H1 (cell line): Measurements from ENCODE around the gene COX18. TPM values are rescaled to one million over a fixed set of nuclear protein-coding genes. Genes with fewer than 3 reads are reported as not detected.

ENCODE experiments used
- CTCF ChIA-PET: fragments of 300-600 bp; sonication (Branson Sonifier 250); formaldehyde crosslinking; loops from one replicate; lab custom pipeline; 2021; ENCODE audit not compliant: partially characterized antibody; lab: Charles Lee
- POLR2A ChIA-PET: fragments of 300-600 bp; sonication (Branson Sonifier 250); formaldehyde crosslinking; loops from one replicate; lab custom pipeline; 2021; ENCODE audit warnings: inconsistent platforms; ENCODE audit not compliant: partially characterized antibody; lab: Charles Lee
- DNase-seq, 2 experiments: peaks; one replicate each; pipeline versions ENCODE4 v3.0.0 to v3.0.0-alpha.2; 2010 to 2022; ENCODE audit warnings: low spot score in 2 of 2, low read depth in 1 of 2, mixed read lengths in 1 of 2
- FAIRE-seq: peaks from 2 replicates; lab custom pipeline; 2011; peaks lifted over from hg19 to GRCh38; lab: Jason Lieb, UNC
- H2AFZ ChIP-seq: 2 replicates; pipeline ENCODE4 v1.8.1; 2012; ENCODE audit warnings: low read length, inconsistent platforms
- H2AK5ac ChIP-seq: 2 replicates; pipeline ENCODE4 v1.6.1; 2013; ENCODE audit warnings: low read depth, low read length
- H2BK120ac ChIP-seq: replicated peaks from 2 replicates; pipeline ENCODE3; 2013; ENCODE audit warnings: low read depth, low read length, inconsistent platforms
- H2BK12ac ChIP-seq: 2 replicates; pipeline ENCODE4 v1.6.1; 2013; ENCODE audit warnings: low read depth, low read length
- H2BK15ac ChIP-seq: 2 replicates; pipeline ENCODE4 v1.6.1; 2013; ENCODE audit warnings: low read length
- H2BK20ac ChIP-seq: 2 replicates; pipeline ENCODE4 v1.6.1; 2013; ENCODE audit warnings: low read length
- H2BK5ac ChIP-seq: 2 replicates; pipeline ENCODE4 v1.6.1; 2013; ENCODE audit warnings: low read depth, low read length
- H3K14ac ChIP-seq: 2 replicates; pipeline ENCODE4 v1.6.1; 2013; ENCODE audit warnings: inconsistent platforms; ENCODE audit not compliant: insufficient read length
- H3K18ac ChIP-seq: 2 replicates; pipeline ENCODE4 v1.6.1; 2013; ENCODE audit warnings: low read length; ENCODE audit errors: extremely low read depth
- H3K23ac ChIP-seq: 2 replicates; pipeline ENCODE4 v1.6.1; 2013; ENCODE audit warnings: inconsistent platforms; ENCODE audit not compliant: insufficient read length
- H3K23me2 ChIP-seq: 2 replicates; pipeline ENCODE4 v1.6.1; 2013; ENCODE audit warnings: low read depth, low read length
- H3K27ac ChIP-seq: 2 replicates; pipeline ENCODE4 v1.6.1; 2011; ENCODE audit warnings: low read depth, low read length, inconsistent platforms
- H3K27me3 ChIP-seq, 4 experiments: replicated peaks in 1 of 4; 1 replicate in 1 of 4; 2 replicates in 3 of 4; pipeline versions ENCODE4 v1.6.1 to v1.8.1; 2011 to 2013; ENCODE audit warnings: low read length in 3 of 4, mild to moderate bottlenecking in 3 of 4, inconsistent platforms in 2 of 4, mixed read lengths in 2 of 4, moderate library complexity in 1 of 4; ENCODE audit not compliant: control insufficient read depth in 3 of 4, insufficient read depth in 3 of 4; ENCODE audit errors: extremely low read depth in 1 of 4
- H3K36me3 ChIP-seq, 4 experiments: 2 replicates each; pipeline versions ENCODE4 v1.6.1 to v1.8.1; 2011 to 2013; ENCODE audit warnings: mild to moderate bottlenecking in 4 of 4, low read length in 3 of 4, moderate library complexity in 2 of 4, control low read depth in 1 of 4, inconsistent platforms in 1 of 4; ENCODE audit not compliant: insufficient read depth in 4 of 4, control insufficient read depth in 2 of 4
- H3K4ac ChIP-seq: replicated peaks from 2 replicates; pipeline ENCODE3; 2013; ENCODE audit warnings: low read length, low read depth, mixed read lengths, inconsistent platforms; ENCODE audit not compliant: insufficient read length
- H3K4me1 ChIP-seq, 4 experiments: replicated peaks in 1 of 4; 1 replicate in 1 of 4; 2 replicates in 3 of 4; pipeline versions ENCODE4 v1.6.1 to v1.8.1; 2011 to 2013; ENCODE audit warnings: low read length in 3 of 4, inconsistent platforms in 2 of 4, mixed read lengths in 1 of 4; ENCODE audit not compliant: insufficient read depth in 4 of 4, control insufficient read depth in 3 of 4
- H3K4me2 ChIP-seq, 2 experiments: 2 replicates each; pipeline versions ENCODE4 v1.6.1 to v1.8.1; 2011 to 2013; ENCODE audit warnings: low read depth in 2 of 2, low read length in 2 of 2, control low read depth in 1 of 2, inconsistent platforms in 1 of 2, mild to moderate bottlenecking in 1 of 2; ENCODE audit not compliant: insufficient read depth in 1 of 2
- H3K4me3 ChIP-seq, 4 experiments: fragments of 200-600, 300-600 bp in 1 of 4; sonication (generic), shearing (Covaris generic), sonication (Bioruptor Twin) in 1 of 4; 2 replicates each; pipeline versions ENCODE4 v1.5.1 to v1.8.1; 2011 to 2016; ENCODE audit warnings: low read length in 4 of 4, low read depth in 3 of 4, control low read depth in 2 of 4, inconsistent platforms in 2 of 4, mild to moderate bottlenecking in 2 of 4, mixed read lengths in 1 of 4, moderate library complexity in 1 of 4; ENCODE audit not compliant: insufficient read depth in 2 of 4; ENCODE audit errors: extremely low read depth in 1 of 4
- H3K56ac ChIP-seq: replicated peaks from 2 replicates; pipeline ENCODE3; 2013; ENCODE audit warnings: low read depth, mild to moderate bottlenecking, mixed read lengths, low read length, inconsistent platforms; ENCODE audit not compliant: insufficient read length
- H3K79me1 ChIP-seq: 2 replicates; pipeline ENCODE4 v1.6.1; 2013; ENCODE audit warnings: low read depth, low read length, control low read depth
- H3K79me2 ChIP-seq, 2 experiments: 2 replicates each; pipeline versions ENCODE4 v1.6.1 to v1.8.1; 2012 to 2013; ENCODE audit warnings: low read length in 2 of 2, mild to moderate bottlenecking in 2 of 2, inconsistent platforms in 1 of 2; ENCODE audit not compliant: insufficient read depth in 2 of 2, control insufficient read depth in 1 of 2
- H3K9ac ChIP-seq, 4 experiments: replicated peaks in 1 of 4; 1 replicate in 1 of 4; 2 replicates in 3 of 4; pipeline versions ENCODE4 v1.6.1 to v1.8.1; 2011 to 2013; ENCODE audit warnings: low read depth in 3 of 4, low read length in 3 of 4, control low read depth in 2 of 4, mild to moderate bottlenecking in 2 of 4, moderate library complexity in 2 of 4, inconsistent platforms in 1 of 4; ENCODE audit errors: extremely low read depth in 1 of 4
- H3K9me3 ChIP-seq, 2 experiments: 2 replicates each; pipeline versions ENCODE4 v1.6.1 to v1.8.1; 2012 to 2013; ENCODE audit warnings: mild to moderate bottlenecking in 2 of 2, moderate library complexity in 2 of 2, control low read depth in 1 of 2, inconsistent platforms in 1 of 2, low read depth in 1 of 2, low read length in 1 of 2, mixed read lengths in 1 of 2; ENCODE audit not compliant: insufficient read depth in 2 of 2
- H4K20me1 ChIP-seq, 2 experiments: replicated peaks in 1 of 2; 2 replicates each; pipeline versions ENCODE3 to v1.8.1; 2011 to 2013; ENCODE audit warnings: inconsistent platforms in 2 of 2, low read length in 2 of 2, mild to moderate bottlenecking in 1 of 2; ENCODE audit not compliant: insufficient read depth in 2 of 2, control insufficient read depth in 1 of 2
- H4K5ac ChIP-seq: 2 replicates; pipeline ENCODE4 v1.6.1; 2013; ENCODE audit warnings: low read length, low read depth, mixed read lengths, inconsistent platforms; ENCODE audit not compliant: insufficient read length
- H4K8ac ChIP-seq: 2 replicates; pipeline ENCODE4 v1.8.0; 2013; ENCODE audit warnings: mild to moderate bottlenecking, moderate library complexity, low read length, inconsistent platforms; ENCODE audit not compliant: insufficient read depth; ENCODE audit errors: extremely low read depth
- H4K91ac ChIP-seq: replicated peaks from 2 replicates; pipeline ENCODE3; 2013; ENCODE audit warnings: low read length, mixed read lengths, inconsistent platforms; ENCODE audit not compliant: insufficient read length
- ASH2L ChIP-seq: fragments of 200-600, 300-600 bp; sonication (generic); IDR thresholded peaks from one replicate; pipeline ENCODE4 v1.7.1; 2017; ENCODE audit warnings: low read length
- CREB1 ChIP-seq: IDR thresholded peaks from 2 replicates; pipeline ENCODE4 v1.6.1; 2012; ENCODE audit warnings: inconsistent platforms
- EGR1 ChIP-seq: IDR thresholded peaks from 2 replicates; pipeline ENCODE4 v1.6.1; 2011; ENCODE audit warnings: low read depth, low read length, borderline replicate concordance
- FOSL1 ChIP-seq: IDR thresholded peaks from 2 replicates; pipeline ENCODE4 v1.6.1; 2011; ENCODE audit warnings: mild to moderate bottlenecking, low read depth, low read length, moderate library complexity; ENCODE audit not compliant: insufficient read depth
- KDM4A ChIP-seq: IDR thresholded peaks from one replicate; pipeline ENCODE4 v1.7.1; 2012; ENCODE audit warnings: low read depth, mild to moderate bottlenecking, moderate library complexity, low read length, inconsistent platforms; ENCODE audit not compliant: severe bottlenecking
- PHF8 ChIP-seq: fragments of 200-600 bp; sonication (generic); conservative IDR thresholded peaks from 2 replicates; pipeline ENCODE4 v1.7.1; 2012; ENCODE audit warnings: low read depth, mild to moderate bottlenecking, inconsistent platforms, low read length, moderate library complexity
- POLR2A ChIP-seq, 2 experiments: IDR thresholded peaks; 1 replicate in 1 of 2; 2 replicates in 1 of 2; pipeline ENCODE4 v1.6.1; 2011; ENCODE audit warnings: low read depth in 2 of 2, low read length in 2 of 2, mild to moderate bottlenecking in 2 of 2; ENCODE audit errors: control extremely low read depth in 1 of 2
- SAP30 ChIP-seq: fragments of 300-600 bp; sonication (generic); IDR thresholded peaks from 2 replicates; pipeline ENCODE4 v1.7.1; 2012; ENCODE audit warnings: low read length, moderate library complexity, mild to moderate bottlenecking, inconsistent platforms; ENCODE audit not compliant: insufficient read depth, insufficient replicate concordance
- SIN3A ChIP-seq, 2 experiments: IDR thresholded peaks in 1 of 2; conservative IDR thresholded peaks in 1 of 2; 2 replicates each; pipeline ENCODE4 v1.6.1; 2011 to 2012; ENCODE audit warnings: low read length in 2 of 2, improper control_type of control experiment in 1 of 2, low read depth in 1 of 2, mild to moderate bottlenecking in 1 of 2
- SUZ12 ChIP-seq: fragments of 200-600 bp; sonication (generic); IDR thresholded peaks from 2 replicates; pipeline ENCODE4 v1.6.1; 2012; ENCODE audit warnings: mild to moderate bottlenecking, inconsistent platforms, low read length, moderate library complexity, mixed read lengths
- WGBS, 2 experiments: shearing (Covaris generic) in 1 of 2; methylation state at CpG; one replicate each; pipeline versions ENCODE4 v1.1.6 to v1.1.7; 2013 to 2015; ENCODE audit warnings: low lambda C conversion rate in 2 of 2, mixed read lengths in 2 of 2, inconsistent platforms in 1 of 2, low coverage in 1 of 2, missing lambda C conversion rate in 1 of 2; ENCODE audit not compliant: insufficient replicate concordance in 2 of 2, insufficient coverage in 1 of 2, insufficient read length in 1 of 2; ENCODE audit errors: extremely low coverage in 1 of 2, missing lambda C conversion rate in 1 of 2; 5-methylcytosine and 5-hydroxymethylcytosine counted together
- polyA plus RNA-seq, 7 experiments: library from polyadenylated mRNA; depleted of rRNA in 3 of 7; stranded (reverse) in 5 of 7; unstranded in 2 of 7; fragments of >200 nt in 5 of 7; fragments of 200-250 nt in 2 of 7; gene quantifications; 1 replicate in 5 of 7; 2 replicates in 1 of 7; 4 replicates in 1 of 7; pipeline versions ENCODE4 v1.2.1 to v1.2.3, GENCODE V29; 2011 to 2013; ENCODE audit warnings: missing spikeins in 2 of 7, mixed read lengths in 2 of 7
- total RNA-seq: library from RNA; stranded (reverse); fragmentation: NEBNext Ultra II Directional; extraction: Animal tissue kit (Norgen Biotek cat#: 25700); gene quantifications from 2 replicates; pipeline ENCODE4 v1.2.1, GENCODE V29; 2021

The COX18 gene
- total and polyA plus RNA-seq, 2 of the 8 experiments (the other 6 are each of a cell fraction or from before 2014, with no cell fraction given), result 23.0 to 23.7 TPM

DNA sequence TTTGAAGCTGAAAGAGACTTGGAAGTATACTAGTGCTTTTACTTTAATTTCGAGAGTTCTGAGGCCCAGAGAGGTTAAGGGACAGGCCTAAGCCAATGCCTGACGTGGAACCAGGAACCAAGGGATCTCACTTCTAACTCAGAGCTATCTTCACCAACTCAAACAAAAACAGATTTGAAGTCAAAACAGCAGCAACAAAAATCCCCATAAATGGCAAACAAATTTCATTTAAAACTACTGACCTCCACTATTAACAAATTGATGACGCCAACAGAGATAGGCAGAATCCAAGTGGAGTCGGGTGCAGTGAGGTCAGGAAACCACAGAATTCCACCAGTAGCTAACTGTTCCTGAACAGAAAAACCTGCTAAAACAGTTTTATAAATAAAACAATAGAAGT, 5.0 kb downstream of the COX18 start:
- H3K27ac ChIP-seq, result no peak overlapping the region
- no peak overlapping the region for H2AK5ac ChIP-seq
- H3K9ac ChIP-seq, result no peak overlapping the region
- no peak overlapping the region for H2BK15ac ChIP-seq
- H3K4me1 ChIP-seq, result peaks cover 0 to 4% (median 1%) of the 10 kb centered on the region in 4 experiments; a peak in 2 of 7 replicates
- no peaks in the 10 kb centered on the region for H3K9me3 ChIP-seq
- no peak overlapping the region for H2BK5ac ChIP-seq
- H2AFZ ChIP-seq, result no peak overlapping the region
- no peaks in the 10 kb centered on the region; the same call in 1 of the 2 replicates for H3K79me1 ChIP-seq
- H3K23me2 ChIP-seq, result peaks cover 2% of the 10 kb centered on the region; the same call in 1 of the 2 replicates
- no peak overlapping the region for H3K14ac ChIP-seq
- no peak overlapping the region for H3K23ac ChIP-seq
- no peak overlapping the region for H3K4ac ChIP-seq
- H4K20me1 ChIP-seq, result no peaks in the 10 kb centered on the region
- H3K27me3 ChIP-seq, result no peaks in the 10 kb centered on the region
- H3K36me3 ChIP-seq, result peaks cover 0 to 26% (median 13%) of the 10 kb centered on the region in 4 experiments; a peak in 5 of 8 replicates
- H3K79me2 ChIP-seq, result peaks cover 0 to 12% of the 10 kb centered on the region in 2 experiments; a peak in 2 of 4 replicates
- no peak overlapping the region for H4K8ac ChIP-seq
- CTCF ChIA-PET, result interaction anchor here (0.7 kb wide), 1 partner anchor 9 kb away, joined by 3 read pairs; no protein-coding TSS in a partner anchor
- FAIRE-seq, result no peak
- H3K18ac ChIP-seq, result no peak overlapping the region
- no peak overlapping the region for H2BK120ac ChIP-seq
- POLR2A ChIA-PET, result no interaction called here
- H2BK12ac ChIP-seq, result no peak overlapping the region
- H2BK20ac ChIP-seq, result no peak overlapping the region
- H4K5ac ChIP-seq, result no peak overlapping the region
- no peak overlapping the region for H4K91ac ChIP-seq
- H3K4me2 ChIP-seq, result no peak overlapping the region
- 83% methylated on average over 4 of the region's 4 CpGs; no CpG with 5 or more reads in 1 of the 2 experiments for WGBS, 2 experiments
- no peak overlapping the region for H3K4me3 ChIP-seq
- DNase-seq, result no peak
- no peak overlapping the region for H3K56ac ChIP-seq
- TF ChIP-seq POLR2A (IDR thresholded peaks at IDR 0.05; ENCODE audit: control extremely low read depth in 1 of 2, low read depth in 2 of 2, low read length in 2 of 2), result no peak
- no peak for TF ChIP-seq SAP30
- TF ChIP-seq EGR1, result no peak
- TF ChIP-seq SIN3A (conservative IDR thresholded peaks at IDR 0.05 in 1 of 2, IDR thresholded peaks at IDR 0.05 in 1 of 2; ENCODE audit: low read depth in 1 of 2, low read length in 2 of 2), result no peak
- no peak for TF ChIP-seq FOSL1
- no peak for TF ChIP-seq KDM4A
- no peak for TF ChIP-seq ASH2L
- no peak for TF ChIP-seq PHF8
- TF ChIP-seq SUZ12, result no peak
- no peak for TF ChIP-seq CREB1
